ENCODE results near the gene HSD17B12.

The HSD17B12 gene

GRCh38 chr11:43874738-43875137 lies 194.2 kb downstream of the HSD17B12 start:
- DNase-seq: no peak

- DNase-seq: no peak
Observed at GRCh38 chr11:43879789-43880639, 199.5 kb downstream of the HSD17B12 start.

- DNase-seq: peak; percentile 72
Observed at GRCh38 chr11:43880640-43881159, 200.2 kb downstream of the HSD17B12 start, which contains the start of gene ALKBH3. ALKBH3 (plus strand) TSS chr11:43880831; CDS start chr11:43882653, 1,822 bp downstream.

- DNase-seq: no peak
Observed at GRCh38 chr11:43892851-43893250, 212.3 kb downstream of the HSD17B12 start.

GRCh38 chr11:43894546-43894945 lies 214.0 kb downstream of the HSD17B12 start:
- DNase-seq: no peak

- DNase-seq: no peak
Observed at GRCh38 chr11:43895601-43896000, 215.1 kb downstream of the HSD17B12 start.

- no peak for DNase-seq
Observed at GRCh38 chr11:43898574-43898973, 218.0 kb downstream of the HSD17B12 start.

GRCh38 chr11:43899094-43899493 lies 218.6 kb downstream of the HSD17B12 start:
- no peak for DNase-seq

- DNase-seq: no peak
Observed at GRCh38 chr11:43901551-43901950, 221.0 kb downstream of the HSD17B12 start.

- DNase-seq: no peak
Observed at GRCh38 chr11:43903078-43903477, 222.5 kb downstream of the HSD17B12 start.

- no peak for DNase-seq
Observed at GRCh38 chr11:43903969-43904368, 223.4 kb downstream of the HSD17B12 start.

- no peak for DNase-seq
Observed at GRCh38 chr11:43904742-43905535, 224.4 kb downstream of the HSD17B12 start.

GRCh38 chr11:43905813-43906241 lies 225.3 kb downstream of the HSD17B12 start:
- DNase-seq: no peak
